GM12801 (cell line): ENCODE results near the gene GPRIN2.

Source experiments
- CTCF ChIP-seq: IDR thresholded peaks from one replicate; pipeline ENCODE4 v1.5.1; 2011; ENCODE audit warnings: control low read depth; ENCODE audit not compliant: insufficient read length; ENCODE audit errors: extremely low read depth

GPRIN2 gene

DNA sequence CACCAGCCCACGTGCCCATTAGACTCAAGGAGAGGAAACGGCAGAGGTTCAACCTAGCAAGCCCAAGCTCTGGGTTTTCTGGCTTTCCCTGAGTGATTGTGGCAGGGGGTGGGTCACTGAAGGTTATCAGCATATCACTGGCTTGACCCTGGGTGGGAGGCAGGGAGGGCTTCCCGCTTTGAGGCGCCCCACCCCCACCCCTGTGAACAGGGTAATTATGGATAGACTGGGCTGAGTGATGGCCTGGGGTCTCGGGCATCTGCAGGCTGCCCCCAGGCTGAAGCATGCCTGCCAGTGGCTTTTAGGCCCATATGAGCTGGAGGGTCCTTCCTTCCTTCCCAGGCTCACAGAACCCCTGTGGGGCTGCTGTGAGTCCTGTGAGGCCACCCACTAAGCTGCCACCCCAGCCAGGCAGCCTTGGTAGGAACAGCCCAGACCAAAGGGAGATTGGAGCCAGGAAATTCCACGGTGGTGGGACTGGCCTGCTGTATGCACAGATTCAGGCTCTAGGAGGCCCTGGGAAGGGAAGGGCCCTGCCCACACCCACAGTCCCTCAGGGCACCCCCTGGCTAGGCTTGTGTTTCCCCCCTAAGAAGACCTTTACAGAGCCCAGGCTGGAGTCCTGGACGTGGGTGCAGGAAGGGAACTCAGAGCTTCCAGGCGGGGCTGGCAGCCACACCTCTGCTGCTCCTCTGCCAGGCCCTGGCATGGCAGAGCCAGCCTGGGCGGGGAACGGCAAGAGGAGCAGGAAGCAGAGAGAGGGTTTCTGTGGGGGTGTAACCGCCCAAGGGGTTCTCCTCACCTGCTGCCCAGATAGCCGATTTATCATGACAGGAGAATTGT, 33.1 kb downstream of the GPRIN2 start:
- no peak for TF ChIP-seq CTCF

- TF ChIP-seq CTCF = no peak
Observed at GRCh38 chr10:46522295-46523118, 34.0 kb downstream of the GPRIN2 start.

- no peak for TF ChIP-seq CTCF
Observed at GRCh38 chr10:46520941-46521340, 35.5 kb downstream of the GPRIN2 start.

DNA sequence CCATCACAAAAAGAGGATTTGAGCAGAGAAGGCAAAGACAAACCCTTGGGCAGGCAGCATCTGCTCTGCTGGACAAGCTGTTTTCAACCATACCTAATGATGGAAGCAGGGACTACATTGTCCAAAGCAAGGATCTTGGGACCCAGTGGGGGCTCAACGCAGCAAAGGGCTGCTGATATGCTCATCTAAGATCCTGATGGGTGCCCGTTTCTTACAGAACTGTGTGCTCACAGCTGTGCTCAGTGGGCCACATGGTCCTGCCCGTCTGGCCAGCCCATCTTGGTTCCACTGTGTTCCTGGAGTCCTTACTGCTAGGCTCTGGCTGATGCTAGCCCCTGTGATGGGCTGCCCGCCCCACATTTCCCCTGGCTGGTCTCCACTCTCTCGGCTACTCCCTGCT, 36.1 kb downstream of the GPRIN2 start:
- no peak for TF ChIP-seq CTCF

- no peak for TF ChIP-seq CTCF
Observed at GRCh38 chr10:46518028-46518725, 38.3 kb downstream of the GPRIN2 start.

- no peak for TF ChIP-seq CTCF
Observed at GRCh38 chr10:46517541-46517940, 38.9 kb downstream of the GPRIN2 start.
